HCT116 (cell line): ENCODE results near the gene CGB1.

Source experiments
- CBX3 ChIP-seq: IDR thresholded peaks from 2 replicates; pipeline ENCODE4 v1.6.1; 2012; ENCODE audit warnings: low read depth
- CTCF ChIP-seq, 3 experiments: fragments of 200-600 bp in 1 of 3; sonication (generic) in 1 of 3; IDR thresholded peaks in 2 of 3; conservative IDR thresholded peaks in 1 of 3; 2 replicates each; pipeline ENCODE4 v1.5.1; 2012 to 2017; ENCODE audit warnings: low read depth in 2 of 3, low read length in 2 of 3, antibody characterized with exemption in 1 of 3, borderline replicate concordance in 1 of 3, control low read depth in 1 of 3, mild to moderate bottlenecking in 1 of 3, mixed read lengths in 1 of 3, mixed run types in 1 of 3, moderate library complexity in 1 of 3; ENCODE audit not compliant: insufficient read depth in 1 of 3
- EZH2 ChIP-seq: fragments of 200-600 bp; sonication (generic); IDR thresholded peaks from 2 replicates; pipeline ENCODE4 v1.6.1; 2017; ENCODE audit warnings: antibody characterized with exemption, mixed run types
- FOSL1 ChIP-seq: IDR thresholded peaks from 2 replicates; pipeline ENCODE4 v1.6.1; 2012; ENCODE audit warnings: low read depth
- POLR2A ChIP-seq: IDR thresholded peaks from 2 replicates; pipeline ENCODE4 v1.7.0; 2011; ENCODE audit warnings: borderline replicate concordance; ENCODE audit not compliant: insufficient read depth, insufficient read length; ENCODE audit errors: extremely low read depth
- POLR2AphosphoS5 ChIP-seq: IDR thresholded peaks from 2 replicates; pipeline ENCODE4 v1.6.1; 2011; ENCODE audit warnings: mild to moderate bottlenecking, low read depth, low read length, moderate library complexity
- YY1 ChIP-seq: IDR thresholded peaks from 2 replicates; pipeline ENCODE4 v1.6.1; 2011; ENCODE audit warnings: low read length, low read depth, moderate library complexity, mild to moderate bottlenecking; ENCODE audit not compliant: insufficient replicate concordance; ENCODE audit errors: extremely low read depth
- ZFX ChIP-seq: fragments of 450-650 bp; IDR thresholded peaks from 2 replicates; pipeline ENCODE4 v1.6.1; 2017
- TF ChIP-seq, protein P1 (sequence below): IDR thresholded peaks from 2 replicates; pipeline ENCODE4 v1.6.1; 2012; ENCODE audit warnings: low read depth
- TF ChIP-seq, protein P2 (sequence below): IDR thresholded peaks from 2 replicates; pipeline ENCODE4 v1.6.1; 2012
- TF ChIP-seq, protein P3 (sequence below): IDR thresholded peaks from 2 replicates; pipeline ENCODE4 v1.6.1; 2012

DNA sequence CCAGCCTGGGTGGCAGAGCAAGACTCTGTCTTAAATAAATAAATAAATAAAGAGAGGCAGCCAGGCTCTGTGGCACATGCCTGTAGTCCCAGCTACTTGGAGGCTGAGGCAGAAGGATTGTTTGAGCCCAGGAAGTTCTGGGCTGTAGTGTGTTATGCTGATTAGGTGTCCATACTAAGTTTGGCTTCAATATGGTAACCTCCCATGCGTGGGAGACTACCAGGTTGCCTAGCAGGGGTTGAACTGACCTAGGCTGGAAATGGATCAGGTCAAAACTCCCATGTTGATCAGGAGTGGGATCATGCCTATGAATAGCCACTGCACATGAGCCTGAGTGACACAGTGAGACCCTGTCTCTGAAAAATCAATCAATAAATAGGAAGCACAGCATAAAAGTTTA, 44.6 kb upstream of the CGB1 start:
- TF ChIP-seq POLR2A = no peak
- no peak for TF ChIP-seq CTCF (IDR thresholded peaks at IDR 0.05 in 2 of 3, conservative IDR thresholded peaks at IDR 0.05 in 1 of 3; ENCODE audit: borderline replicate concordance in 1 of 3, insufficient read depth in 1 of 3, low read depth in 2 of 3, low read length in 2 of 3)
- TF ChIP-seq ZFX = no peak
- TF ChIP-seq, protein P1, sequence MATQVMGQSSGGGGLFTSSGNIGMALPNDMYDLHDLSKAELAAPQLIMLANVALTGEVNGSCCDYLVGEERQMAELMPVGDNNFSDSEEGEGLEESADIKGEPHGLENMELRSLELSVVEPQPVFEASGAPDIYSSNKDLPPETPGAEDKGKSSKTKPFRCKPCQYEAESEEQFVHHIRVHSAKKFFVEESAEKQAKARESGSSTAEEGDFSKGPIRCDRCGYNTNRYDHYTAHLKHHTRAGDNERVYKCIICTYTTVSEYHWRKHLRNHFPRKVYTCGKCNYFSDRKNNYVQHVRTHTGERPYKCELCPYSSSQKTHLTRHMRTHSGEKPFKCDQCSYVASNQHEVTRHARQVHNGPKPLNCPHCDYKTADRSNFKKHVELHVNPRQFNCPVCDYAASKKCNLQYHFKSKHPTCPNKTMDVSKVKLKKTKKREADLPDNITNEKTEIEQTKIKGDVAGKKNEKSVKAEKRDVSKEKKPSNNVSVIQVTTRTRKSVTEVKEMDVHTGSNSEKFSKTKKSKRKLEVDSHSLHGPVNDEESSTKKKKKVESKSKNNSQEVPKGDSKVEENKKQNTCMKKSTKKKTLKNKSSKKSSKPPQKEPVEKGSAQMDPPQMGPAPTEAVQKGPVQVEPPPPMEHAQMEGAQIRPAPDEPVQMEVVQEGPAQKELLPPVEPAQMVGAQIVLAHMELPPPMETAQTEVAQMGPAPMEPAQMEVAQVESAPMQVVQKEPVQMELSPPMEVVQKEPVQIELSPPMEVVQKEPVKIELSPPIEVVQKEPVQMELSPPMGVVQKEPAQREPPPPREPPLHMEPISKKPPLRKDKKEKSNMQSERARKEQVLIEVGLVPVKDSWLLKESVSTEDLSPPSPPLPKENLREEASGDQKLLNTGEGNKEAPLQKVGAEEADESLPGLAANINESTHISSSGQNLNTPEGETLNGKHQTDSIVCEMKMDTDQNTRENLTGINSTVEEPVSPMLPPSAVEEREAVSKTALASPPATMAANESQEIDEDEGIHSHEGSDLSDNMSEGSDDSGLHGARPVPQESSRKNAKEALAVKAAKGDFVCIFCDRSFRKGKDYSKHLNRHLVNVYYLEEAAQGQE = no peak
- TF ChIP-seq YY1 = no peak
- TF ChIP-seq, protein P2, sequence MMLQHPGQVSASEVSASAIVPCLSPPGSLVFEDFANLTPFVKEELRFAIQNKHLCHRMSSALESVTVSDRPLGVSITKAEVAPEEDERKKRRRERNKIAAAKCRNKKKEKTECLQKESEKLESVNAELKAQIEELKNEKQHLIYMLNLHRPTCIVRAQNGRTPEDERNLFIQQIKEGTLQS = no peak
- TF ChIP-seq FOSL1 = no peak
- TF ChIP-seq CBX3 = no peak
- TF ChIP-seq POLR2AphosphoS5 = no peak
- TF ChIP-seq EZH2 = no peak
- TF ChIP-seq, protein P3, sequence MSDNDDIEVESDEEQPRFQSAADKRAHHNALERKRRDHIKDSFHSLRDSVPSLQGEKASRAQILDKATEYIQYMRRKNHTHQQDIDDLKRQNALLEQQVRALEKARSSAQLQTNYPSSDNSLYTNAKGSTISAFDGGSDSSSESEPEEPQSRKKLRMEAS = no peak
